Activated naive CD8-positive, alpha-beta T cell treated with anti-CD3 and anti-CD28 coated beads for 36 hours (primary cell): ENCODE results near the gene ADAMTS10. TPM values are rescaled to one million over a fixed set of nuclear protein-coding genes. Genes with fewer than 3 reads are reported as not detected.
A peak's percentile ranks its signal among the peaks of the same experiment; 100 is the strongest.

ENCODE experiments used
- DNase-seq: peaks from one replicate; pipeline ENCODE4 v3.0.0; 2021
- H3K27ac Mint-ChIP-seq: one replicate; pipeline ENCODE4 v1.8.0; 2022; ENCODE audit warnings: mild to moderate bottlenecking, moderate library complexity, mixed read lengths
- H3K27me3 Mint-ChIP-seq: one replicate; pipeline ENCODE4 v1.8.0; 2022; ENCODE audit warnings: mild to moderate bottlenecking, mixed read lengths
- H3K36me3 Mint-ChIP-seq: one replicate; pipeline ENCODE4 v1.8.0; 2021; ENCODE audit warnings: mild to moderate bottlenecking, mixed read lengths
- H3K4me1 Mint-ChIP-seq: one replicate; pipeline ENCODE4 v1.8.0; 2021; ENCODE audit warnings: mixed read lengths
- H3K4me3 Mint-ChIP-seq: one replicate; pipeline ENCODE4 v1.8.0; 2022; ENCODE audit warnings: mild to moderate bottlenecking, moderate library complexity, mixed read lengths
- H3K9me3 Mint-ChIP-seq: one replicate; pipeline ENCODE4 v1.8.0; 2022; ENCODE audit warnings: mixed read lengths
- total RNA-seq, 2 experiments: library from RNA; stranded (reverse); gene quantifications; one replicate each; pipeline ENCODE4 v1.2.3, GENCODE V29; 2021

ADAMTS10 gene
- 1 to 10 TPM; 3.7 to 4.1 TPM for total RNA-seq

DNA sequence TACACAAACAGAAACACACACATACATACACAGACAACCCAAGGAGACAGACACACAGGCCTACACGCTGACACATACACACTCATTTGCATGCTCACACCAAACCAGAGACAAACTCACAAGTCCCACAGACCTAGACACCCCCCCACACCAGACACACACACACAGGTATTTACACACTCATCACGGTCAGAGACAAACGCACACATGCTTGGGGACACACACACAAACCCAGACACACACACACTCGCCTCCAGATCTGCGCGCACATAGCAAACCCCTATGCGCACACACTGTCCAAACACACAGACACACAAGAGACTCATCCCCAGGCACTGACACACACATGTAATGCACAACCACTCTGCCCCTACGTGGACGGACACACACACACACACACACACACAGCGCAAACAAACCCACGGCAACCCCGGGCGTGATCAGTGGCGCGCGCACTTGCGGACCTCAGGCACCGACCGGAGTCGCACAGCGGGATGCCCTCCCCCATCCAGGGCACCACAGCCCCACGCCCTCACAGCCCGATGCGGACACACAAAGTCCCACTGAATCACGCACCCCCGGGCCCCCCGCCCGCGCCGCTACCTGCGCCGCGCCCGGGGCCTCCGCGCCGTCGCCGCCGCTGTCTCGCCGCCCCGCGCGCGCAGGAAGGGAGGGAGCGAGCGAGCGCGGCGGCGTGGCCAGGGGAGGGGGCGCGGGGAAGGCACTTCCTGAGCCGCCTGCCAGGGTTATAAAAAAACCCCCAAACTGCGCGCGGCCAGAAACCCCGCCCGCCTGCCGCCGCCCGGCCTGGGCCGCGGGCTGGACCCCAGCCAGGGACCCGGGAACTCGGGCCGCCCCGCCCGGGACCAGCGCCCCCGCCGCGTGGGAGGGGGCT is at the start of gene ADAMTS10:
TSS of gene ADAMTS10 (minus strand) at position 675 of the 895 bp plus-strand sequence. CDS start 5,005 bp downstream, outside the sequence.
- Mint-ChIP-seq H3K27me3 (no peaks in the 10 kb centered on the region), H3K4me3 (peak within 1 kb of the TSS; percentile 92), H3K9me3 (no peaks in the 10 kb centered on the region), H3K4me1 (peaks cover 25% of the 10 kb centered on the region), H3K27ac (peak within 1 kb of the TSS; percentile 69), H3K36me3 (peaks cover 8% of the 10 kb centered on the region)
- peak; percentile 50 for DNase-seq

- DNase-seq, result no peak
- Mint-ChIP-seq H3K4me1 (peaks cover 16% of the 10 kb centered on the region), H3K36me3 (no peaks in the 10 kb centered on the region), H3K9me3 (no peaks in the 10 kb centered on the region), H3K27me3 (peaks cover 8% of the 10 kb centered on the region), H3K4me3 (no peak overlapping the region), H3K27ac (no peak overlapping the region)
These were observed 49.4 kb upstream of the ADAMTS10 start for GRCh38 chr19:8659905-8660304.

DNA sequence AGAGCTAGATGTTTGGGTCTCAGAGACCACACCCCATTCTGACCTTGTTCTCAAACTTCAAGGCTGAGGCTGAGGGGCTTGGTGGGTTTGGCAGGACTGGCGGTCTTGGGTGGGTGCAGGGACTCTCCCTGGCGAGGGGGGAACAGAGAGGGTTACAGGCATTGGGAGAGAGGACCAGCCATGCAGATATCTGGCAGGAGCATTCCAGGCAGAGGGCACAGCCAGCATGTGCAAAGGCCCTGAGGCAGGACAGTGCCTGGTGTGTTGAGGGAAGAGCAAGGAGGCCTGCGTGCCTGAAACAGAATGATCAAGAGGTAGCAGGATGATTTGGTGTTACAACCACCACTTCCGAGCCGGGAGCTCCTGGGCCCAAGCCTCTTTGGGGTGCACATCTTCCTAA is 47.4 kb upstream of the ADAMTS10 start:
- DNase-seq, result no peak
- H3K9me3 Mint-ChIP-seq, result no peaks in the 10 kb centered on the region
- H3K27ac Mint-ChIP-seq, result no peak overlapping the region
- H3K27me3 Mint-ChIP-seq, result peaks cover 8% of the 10 kb centered on the region
- H3K4me3 Mint-ChIP-seq, result no peak overlapping the region
- H3K36me3 Mint-ChIP-seq, result no peaks in the 10 kb centered on the region
- peaks cover 9% of the 10 kb centered on the region for H3K4me1 Mint-ChIP-seq

DNA sequence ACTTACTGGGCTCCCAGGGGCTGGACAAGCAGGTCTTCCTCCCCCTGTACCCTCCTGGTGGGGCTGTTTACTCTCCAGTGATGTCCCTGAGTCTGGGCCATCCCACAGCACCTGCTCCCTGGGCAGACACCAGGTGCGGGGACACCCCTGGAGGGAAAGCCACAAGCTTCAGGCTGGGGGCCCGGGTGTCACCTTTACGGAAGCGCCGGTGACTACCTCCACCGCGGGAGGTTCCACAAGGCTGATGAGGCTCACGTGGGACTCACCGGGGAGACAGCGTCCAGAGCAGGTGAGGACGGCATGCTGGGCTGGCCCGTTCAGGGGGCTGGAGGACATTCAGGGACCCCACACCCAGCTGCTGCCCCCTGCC is 44.8 kb upstream of the ADAMTS10 start:
- H3K27ac Mint-ChIP-seq, result no peak overlapping the region
- no peaks in the 10 kb centered on the region for H3K36me3 Mint-ChIP-seq
- H3K4me1 Mint-ChIP-seq, result peaks cover 9% of the 10 kb centered on the region
- no peak overlapping the region for H3K4me3 Mint-ChIP-seq
- peak; percentile 39 for DNase-seq
- H3K9me3 Mint-ChIP-seq, result no peaks in the 10 kb centered on the region
- peaks cover 8% of the 10 kb centered on the region for H3K27me3 Mint-ChIP-seq

DNA sequence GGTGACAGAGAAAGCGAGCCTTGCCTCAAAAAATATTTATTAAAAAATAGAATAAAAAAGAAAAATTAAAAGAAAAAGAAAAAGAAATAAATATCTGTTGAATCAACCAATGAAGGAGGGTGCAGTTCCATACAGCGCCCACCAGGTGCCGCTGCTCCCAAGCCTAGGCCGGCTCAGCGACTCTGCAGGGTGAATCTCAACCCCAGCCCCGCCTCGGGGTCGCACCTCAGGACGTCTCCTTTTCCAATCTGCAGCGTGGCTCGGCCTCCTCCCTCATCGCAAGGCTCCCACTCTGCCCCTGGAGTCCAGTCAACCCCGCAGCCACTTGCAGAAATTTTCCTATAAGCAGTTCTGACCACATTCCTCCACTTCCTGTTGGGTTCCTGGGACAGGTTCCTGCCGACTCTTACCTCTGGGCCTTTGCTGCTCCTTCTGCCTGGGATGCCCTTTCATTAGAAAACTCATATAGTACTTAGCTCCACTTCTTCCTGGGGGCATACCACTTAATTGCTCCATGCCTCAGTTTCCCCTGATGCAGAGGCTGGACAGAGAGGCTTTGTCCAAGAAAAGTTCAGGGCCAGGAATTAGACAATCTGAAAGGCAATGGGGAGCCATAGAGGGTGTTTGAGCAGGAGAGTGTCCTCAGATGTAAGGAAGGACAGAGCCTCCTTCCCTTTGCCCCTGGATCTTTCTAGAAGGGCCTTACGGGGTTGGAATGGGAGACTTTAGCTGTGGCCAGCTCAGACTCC is 44.2 kb upstream of the ADAMTS10 start:
- peak; percentile 70 for DNase-seq
- Mint-ChIP-seq H3K27me3 (peaks cover 8% of the 10 kb centered on the region), H3K4me1 (peaks cover 9% of the 10 kb centered on the region), H3K36me3 (no peaks in the 10 kb centered on the region), H3K4me3 (peak overlapping the region; percentile 43), H3K9me3 (no peaks in the 10 kb centered on the region), H3K27ac (no peak overlapping the region)

- H3K4me3 Mint-ChIP-seq, result no peak overlapping the region
- no peak overlapping the region for H3K27ac Mint-ChIP-seq
- peaks cover 11% of the 10 kb centered on the region for H3K27me3 Mint-ChIP-seq
- DNase-seq, result no peak
- H3K9me3 Mint-ChIP-seq, result no peaks in the 10 kb centered on the region
- no peaks in the 10 kb centered on the region for H3K36me3 Mint-ChIP-seq
- no peaks in the 10 kb centered on the region for H3K4me1 Mint-ChIP-seq
These were observed 37.7 kb upstream of the ADAMTS10 start for GRCh38 chr19:8648240-8648639.

DNA sequence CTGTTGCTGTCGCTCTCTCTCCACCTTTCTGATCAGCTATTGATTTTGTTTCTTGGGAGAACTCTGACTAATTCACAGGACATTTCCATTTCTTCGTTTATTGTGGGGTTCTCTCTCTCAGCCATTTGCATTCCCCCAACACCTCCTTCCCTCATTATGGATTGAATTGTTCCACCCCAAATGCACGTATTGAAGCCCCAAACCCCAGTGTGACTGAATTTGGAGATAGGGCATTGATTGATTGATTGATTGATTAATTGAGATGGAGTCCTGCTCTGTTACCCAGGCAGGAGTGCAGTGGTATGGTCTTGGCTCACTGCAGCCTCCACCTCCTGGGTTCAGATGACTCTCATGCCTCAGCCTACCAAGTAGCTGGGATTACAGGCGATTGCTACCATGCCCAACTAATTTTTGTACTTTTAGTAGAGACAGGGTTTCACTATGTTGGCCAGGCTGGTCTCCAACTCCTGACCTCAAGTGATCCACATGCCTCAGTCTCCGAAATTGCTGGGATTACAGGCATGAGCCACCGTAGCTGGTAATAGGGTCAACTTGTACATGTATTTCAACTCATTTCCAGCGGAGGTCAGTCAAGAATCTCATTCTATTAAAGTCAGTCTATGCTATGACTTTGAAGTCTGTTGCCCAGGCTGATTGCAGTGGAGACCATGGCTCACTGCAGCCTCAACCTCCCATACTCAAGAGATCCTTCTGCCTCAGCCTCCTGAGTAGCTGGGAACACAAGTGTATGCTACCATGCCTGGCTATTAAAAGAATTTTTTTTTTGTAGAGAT is 33.5 kb upstream of the ADAMTS10 start:
- Mint-ChIP-seq H3K4me1 (no peaks in the 10 kb centered on the region), H3K36me3 (no peaks in the 10 kb centered on the region), H3K9me3 (peaks cover 9% of the 10 kb centered on the region), H3K4me3 (no peak overlapping the region), H3K27me3 (peaks cover 24% of the 10 kb centered on the region), H3K27ac (no peak overlapping the region)
- DNase-seq, result no peak

- no peaks in the 10 kb centered on the region for H3K36me3 Mint-ChIP-seq
- H3K4me3 Mint-ChIP-seq, result no peak overlapping the region
- peaks cover 31% of the 10 kb centered on the region for H3K27me3 Mint-ChIP-seq
- peaks cover 9% of the 10 kb centered on the region for H3K9me3 Mint-ChIP-seq
- no peak for DNase-seq
- H3K4me1 Mint-ChIP-seq, result peaks cover 7% of the 10 kb centered on the region
- no peak overlapping the region for H3K27ac Mint-ChIP-seq
These were observed 32.0 kb upstream of the ADAMTS10 start for GRCh38 chr19:8642561-8642960.

DNA sequence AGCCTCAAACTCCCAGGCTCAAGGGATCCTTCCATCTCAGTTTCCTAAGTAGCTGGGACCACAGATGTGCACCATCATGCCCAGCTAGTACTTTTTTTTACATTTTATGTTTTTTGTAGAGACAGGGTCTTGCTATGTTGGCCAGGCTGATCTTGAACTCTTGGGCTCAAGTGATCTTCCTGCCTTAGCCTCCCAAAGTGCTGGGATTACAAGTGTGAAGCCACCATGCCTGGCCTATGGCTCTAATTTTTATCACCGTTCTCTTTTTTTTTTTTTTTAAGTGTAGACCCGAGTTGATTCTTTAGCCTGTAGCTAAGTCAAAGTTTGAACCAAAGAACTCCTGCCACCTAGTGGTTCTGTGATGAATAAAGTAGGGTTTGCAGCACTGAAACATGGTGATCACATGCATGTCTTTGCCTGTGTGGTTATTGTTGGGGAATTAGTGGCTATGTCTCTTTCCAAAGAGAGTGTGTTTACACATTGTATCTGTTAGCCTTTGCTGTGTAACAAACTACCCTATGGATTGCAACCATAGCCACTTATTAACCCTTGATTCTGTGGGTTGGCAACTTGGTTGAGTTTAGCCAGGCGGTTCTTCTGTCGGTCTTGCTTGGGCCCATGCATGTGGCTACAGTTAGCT is 31.5 kb upstream of the ADAMTS10 start:
- H3K36me3 Mint-ChIP-seq, result no peaks in the 10 kb centered on the region
- no peak for DNase-seq
- H3K27ac Mint-ChIP-seq, result no peak overlapping the region
- H3K4me3 Mint-ChIP-seq, result no peak overlapping the region
- peaks cover 9% of the 10 kb centered on the region for H3K9me3 Mint-ChIP-seq
- peaks cover 7% of the 10 kb centered on the region for H3K4me1 Mint-ChIP-seq
- peaks cover 31% of the 10 kb centered on the region for H3K27me3 Mint-ChIP-seq

DNA sequence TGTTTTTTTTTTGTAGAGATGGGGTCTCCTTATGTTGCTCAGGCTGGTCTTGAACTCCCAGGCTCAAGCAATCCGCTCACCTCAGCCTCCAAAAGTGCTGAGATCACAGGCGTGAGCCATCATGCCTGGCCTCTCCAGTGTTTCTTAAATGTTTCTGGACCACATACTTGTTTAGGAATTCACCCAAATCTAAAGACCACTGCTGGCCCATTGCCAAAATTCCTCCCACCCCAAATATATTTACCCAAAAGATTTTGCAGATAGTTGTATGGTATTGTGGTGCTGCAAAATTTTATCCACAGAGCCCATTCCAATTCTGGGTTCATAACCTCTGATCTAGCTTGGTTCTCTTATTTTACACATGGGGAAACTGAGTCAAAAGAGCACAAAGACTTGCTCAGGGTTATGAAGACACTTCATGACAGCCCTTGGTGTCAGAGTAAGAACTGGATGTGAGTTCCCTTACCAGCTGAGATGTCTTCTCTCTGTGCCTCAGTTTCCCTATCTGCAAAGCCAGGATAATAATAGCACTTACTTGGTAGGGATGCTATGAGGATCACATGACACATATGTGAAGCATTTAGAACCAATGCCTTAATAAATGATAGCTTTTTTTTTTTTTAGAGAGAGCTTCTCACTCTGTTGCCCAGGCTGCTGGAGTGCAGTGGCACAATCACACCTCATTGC is 30.8 kb upstream of the ADAMTS10 start:
- H3K27ac Mint-ChIP-seq, result no peak overlapping the region
- no peak for DNase-seq
- H3K36me3 Mint-ChIP-seq, result no peaks in the 10 kb centered on the region
- H3K4me3 Mint-ChIP-seq, result no peak overlapping the region
- H3K27me3 Mint-ChIP-seq, result peaks cover 28% of the 10 kb centered on the region
- H3K4me1 Mint-ChIP-seq, result peaks cover 7% of the 10 kb centered on the region
- peaks cover 9% of the 10 kb centered on the region for H3K9me3 Mint-ChIP-seq

GRCh38 chr19:8640402-8641004 is 30.0 kb upstream of the ADAMTS10 start:
- H3K36me3 Mint-ChIP-seq, result no peaks in the 10 kb centered on the region
- no peak overlapping the region for H3K27ac Mint-ChIP-seq
- H3K9me3 Mint-ChIP-seq, result peaks cover 9% of the 10 kb centered on the region
- no peak for DNase-seq
- peaks cover 23% of the 10 kb centered on the region for H3K27me3 Mint-ChIP-seq
- no peak overlapping the region for H3K4me3 Mint-ChIP-seq
- peaks cover 7% of the 10 kb centered on the region for H3K4me1 Mint-ChIP-seq

DNA sequence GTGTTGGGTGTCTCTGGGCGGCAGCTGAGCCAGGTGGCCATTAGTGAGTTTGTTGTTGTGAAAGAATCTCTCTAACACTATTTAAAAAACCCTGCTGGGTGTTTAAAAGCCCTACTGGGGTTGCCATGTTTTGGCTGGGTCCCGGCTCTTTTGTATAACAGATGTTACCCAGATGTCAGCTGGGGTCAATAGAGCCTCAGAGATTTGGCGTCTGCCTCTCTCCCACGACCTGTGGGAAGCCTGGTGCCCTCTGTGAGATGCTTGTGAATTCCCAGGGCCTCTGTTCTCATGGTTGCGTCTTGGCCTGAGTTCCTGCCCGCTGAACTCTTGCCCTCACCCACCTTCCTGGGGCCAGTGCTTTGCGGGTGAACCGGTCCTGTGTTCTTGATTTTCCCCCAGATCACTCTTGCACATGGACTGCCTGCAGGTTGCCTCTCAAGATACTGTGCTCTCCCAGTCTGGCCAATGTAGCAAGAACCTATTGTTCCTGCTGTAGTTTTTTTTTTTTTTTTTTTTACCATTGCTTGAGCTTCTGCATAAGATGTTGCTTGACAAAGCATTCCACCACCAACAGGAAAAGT is 29.4 kb upstream of the ADAMTS10 start:
- Mint-ChIP-seq H3K4me1 (peaks cover 7% of the 10 kb centered on the region), H3K4me3 (no peak overlapping the region), H3K27me3 (peaks cover 23% of the 10 kb centered on the region), H3K27ac (no peak overlapping the region), H3K36me3 (no peaks in the 10 kb centered on the region), H3K9me3 (peaks cover 9% of the 10 kb centered on the region)
- no peak for DNase-seq

DNA sequence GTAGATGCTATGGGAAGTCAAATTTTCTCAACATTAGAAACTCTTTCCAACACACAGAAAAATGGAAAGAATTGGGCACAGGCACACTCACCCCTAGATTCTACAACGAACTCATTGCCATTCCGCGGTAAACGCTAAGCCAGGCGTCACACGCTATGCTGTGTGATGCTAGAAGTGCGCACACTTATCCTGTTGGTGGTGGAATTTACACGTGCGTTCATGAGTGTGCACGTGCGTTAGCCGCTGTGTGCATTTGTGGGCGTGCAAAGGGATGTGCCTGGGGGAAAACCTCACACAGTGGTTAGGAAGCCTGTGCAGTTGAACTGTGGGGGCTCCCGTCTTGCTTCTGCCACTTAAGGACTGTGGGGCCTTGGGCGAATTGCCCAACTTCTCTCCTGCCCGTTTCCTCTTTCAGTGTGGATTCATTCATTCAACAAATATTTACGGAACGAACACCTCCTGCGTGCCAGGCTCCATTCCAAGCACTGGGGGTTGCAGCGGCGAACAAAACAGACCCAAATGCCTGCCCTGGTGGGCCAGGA is 27.6 kb upstream of the ADAMTS10 start:
- no peak overlapping the region for H3K4me3 Mint-ChIP-seq
- H3K27me3 Mint-ChIP-seq, result peaks cover 23% of the 10 kb centered on the region
- H3K36me3 Mint-ChIP-seq, result no peaks in the 10 kb centered on the region
- peaks cover 9% of the 10 kb centered on the region for H3K9me3 Mint-ChIP-seq
- DNase-seq, result peak; percentile 6
- H3K4me1 Mint-ChIP-seq, result peaks cover 9% of the 10 kb centered on the region
- no peak overlapping the region for H3K27ac Mint-ChIP-seq
